ENCODE data around the gene FANCC. TPM values are rescaled to one million over a fixed set of nuclear protein-coding genes. Genes with fewer than 3 reads are reported as not detected.

The FANCC gene
- total and polyA plus RNA-seq, 4 donors = 8.3 to 32.4 (median 11.5) TPM

DNA sequence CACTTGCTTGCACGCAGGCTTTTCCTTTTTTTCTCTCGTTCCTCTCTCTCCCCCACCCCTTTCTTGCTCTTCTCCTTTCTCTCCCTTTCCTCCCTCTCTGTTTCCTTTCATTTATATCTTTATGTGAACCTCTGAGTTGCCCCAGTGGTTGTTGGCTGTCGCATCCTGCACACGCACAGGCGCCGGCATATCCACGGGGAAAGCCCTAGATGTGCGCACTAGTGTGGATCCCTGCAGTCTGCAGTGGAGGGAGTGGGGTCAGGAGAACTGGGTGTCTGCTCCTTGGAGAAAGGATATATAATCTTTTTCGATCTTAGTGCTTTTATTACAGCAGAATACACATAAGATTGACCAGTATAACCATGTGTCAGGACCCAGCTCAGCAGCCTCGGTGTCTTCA lies 223.5 kb downstream of the FANCC start (continued):
- TF ChIP-seq JUND (IDR thresholded peaks at IDR 0.05) (no peak), EGR1 (IDR thresholded peaks at IDR 0.05; ENCODE audit: low read depth in 2 of 2) (no peak), RXRA (IDR thresholded peaks at IDR 0.05) (no peak)

DNA sequence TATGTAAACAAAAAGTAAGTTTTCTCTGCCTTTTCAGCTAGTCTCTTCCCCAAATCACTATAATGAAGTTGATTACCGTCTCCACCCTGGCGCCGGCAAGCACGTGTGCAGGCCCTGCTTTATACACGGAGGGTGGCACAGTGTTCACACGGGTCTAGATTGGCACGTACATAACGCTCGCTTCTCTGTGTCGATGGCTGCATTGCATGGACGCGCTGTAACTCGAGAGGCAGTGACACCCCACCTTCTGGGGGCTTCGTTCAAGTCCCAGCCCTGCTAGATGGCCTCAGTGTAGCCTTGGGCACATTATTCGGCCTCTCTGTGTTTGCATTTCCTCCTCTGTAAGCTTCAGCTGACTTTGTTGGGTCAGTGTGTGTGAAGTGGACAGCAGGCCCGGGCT lies 223.9 kb downstream of the FANCC start:
- Histone ChIP-seq H3K4me3 (ENCODE audit: low read depth in 1 of 3, low read length in 3 of 3) (no peak overlapping the region), H3K9ac (ENCODE audit: low read depth in 1 of 2, low read length in 2 of 2) (no peak overlapping the region), H3K4me1 (ENCODE audit: control insufficient read depth in 4 of 4, insufficient read depth in 4 of 4, low read length in 3 of 4) (peaks cover 0 to 8% (median 3%) of the 10 kb centered on the region in 4 donors), H3K27me3 (ENCODE audit: control insufficient read depth in 4 of 4, insufficient read depth in 4 of 4, low read length in 3 of 4) (no peaks in the 10 kb centered on the region), H3K27ac (ENCODE audit: low read depth in 1 of 2, low read length in 2 of 2) (no peak overlapping the region), H3K9me3 (ENCODE audit: control insufficient read depth in 4 of 4, low read length in 3 of 4) (no peaks in the 10 kb centered on the region), H3K36me3 (ENCODE audit: control insufficient read depth in 4 of 4, insufficient read depth in 3 of 4, low read depth in 1 of 4, low read length in 3 of 4) (no peaks in the 10 kb centered on the region)
- no peak for DNase-seq (ENCODE audit: low spot score)
- TF ChIP-seq HNF4G (IDR thresholded peaks at IDR 0.05) (no peak), RXRA (IDR thresholded peaks at IDR 0.05) (no peak), FOXA2 (IDR thresholded peaks at IDR 0.05) (no peak), NR2F2 (IDR thresholded peaks at IDR 0.05) (no peak)
- TF ChIP-seq, protein P1, sequence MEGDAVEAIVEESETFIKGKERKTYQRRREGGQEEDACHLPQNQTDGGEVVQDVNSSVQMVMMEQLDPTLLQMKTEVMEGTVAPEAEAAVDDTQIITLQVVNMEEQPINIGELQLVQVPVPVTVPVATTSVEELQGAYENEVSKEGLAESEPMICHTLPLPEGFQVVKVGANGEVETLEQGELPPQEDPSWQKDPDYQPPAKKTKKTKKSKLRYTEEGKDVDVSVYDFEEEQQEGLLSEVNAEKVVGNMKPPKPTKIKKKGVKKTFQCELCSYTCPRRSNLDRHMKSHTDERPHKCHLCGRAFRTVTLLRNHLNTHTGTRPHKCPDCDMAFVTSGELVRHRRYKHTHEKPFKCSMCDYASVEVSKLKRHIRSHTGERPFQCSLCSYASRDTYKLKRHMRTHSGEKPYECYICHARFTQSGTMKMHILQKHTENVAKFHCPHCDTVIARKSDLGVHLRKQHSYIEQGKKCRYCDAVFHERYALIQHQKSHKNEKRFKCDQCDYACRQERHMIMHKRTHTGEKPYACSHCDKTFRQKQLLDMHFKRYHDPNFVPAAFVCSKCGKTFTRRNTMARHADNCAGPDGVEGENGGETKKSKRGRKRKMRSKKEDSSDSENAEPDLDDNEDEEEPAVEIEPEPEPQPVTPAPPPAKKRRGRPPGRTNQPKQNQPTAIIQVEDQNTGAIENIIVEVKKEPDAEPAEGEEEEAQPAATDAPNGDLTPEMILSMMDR (IDR thresholded peaks at IDR 0.05; ENCODE audit: low read depth, low read length, missing input control) = no peak
- TF ChIP-seq, protein P2, sequence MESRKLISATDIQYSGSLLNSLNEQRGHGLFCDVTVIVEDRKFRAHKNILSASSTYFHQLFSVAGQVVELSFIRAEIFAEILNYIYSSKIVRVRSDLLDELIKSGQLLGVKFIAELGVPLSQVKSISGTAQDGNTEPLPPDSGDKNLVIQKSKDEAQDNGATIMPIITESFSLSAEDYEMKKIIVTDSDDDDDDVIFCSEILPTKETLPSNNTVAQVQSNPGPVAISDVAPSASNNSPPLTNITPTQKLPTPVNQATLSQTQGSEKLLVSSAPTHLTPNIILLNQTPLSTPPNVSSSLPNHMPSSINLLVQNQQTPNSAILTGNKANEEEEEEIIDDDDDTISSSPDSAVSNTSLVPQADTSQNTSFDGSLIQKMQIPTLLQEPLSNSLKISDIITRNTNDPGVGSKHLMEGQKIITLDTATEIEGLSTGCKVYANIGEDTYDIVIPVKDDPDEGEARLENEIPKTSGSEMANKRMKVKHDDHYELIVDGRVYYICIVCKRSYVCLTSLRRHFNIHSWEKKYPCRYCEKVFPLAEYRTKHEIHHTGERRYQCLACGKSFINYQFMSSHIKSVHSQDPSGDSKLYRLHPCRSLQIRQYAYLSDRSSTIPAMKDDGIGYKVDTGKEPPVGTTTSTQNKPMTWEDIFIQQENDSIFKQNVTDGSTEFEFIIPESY (IDR thresholded peaks at IDR 0.05) = no peak
- 87% methylated on average over 16 of the region's 16 CpGs for WGBS

DNA sequence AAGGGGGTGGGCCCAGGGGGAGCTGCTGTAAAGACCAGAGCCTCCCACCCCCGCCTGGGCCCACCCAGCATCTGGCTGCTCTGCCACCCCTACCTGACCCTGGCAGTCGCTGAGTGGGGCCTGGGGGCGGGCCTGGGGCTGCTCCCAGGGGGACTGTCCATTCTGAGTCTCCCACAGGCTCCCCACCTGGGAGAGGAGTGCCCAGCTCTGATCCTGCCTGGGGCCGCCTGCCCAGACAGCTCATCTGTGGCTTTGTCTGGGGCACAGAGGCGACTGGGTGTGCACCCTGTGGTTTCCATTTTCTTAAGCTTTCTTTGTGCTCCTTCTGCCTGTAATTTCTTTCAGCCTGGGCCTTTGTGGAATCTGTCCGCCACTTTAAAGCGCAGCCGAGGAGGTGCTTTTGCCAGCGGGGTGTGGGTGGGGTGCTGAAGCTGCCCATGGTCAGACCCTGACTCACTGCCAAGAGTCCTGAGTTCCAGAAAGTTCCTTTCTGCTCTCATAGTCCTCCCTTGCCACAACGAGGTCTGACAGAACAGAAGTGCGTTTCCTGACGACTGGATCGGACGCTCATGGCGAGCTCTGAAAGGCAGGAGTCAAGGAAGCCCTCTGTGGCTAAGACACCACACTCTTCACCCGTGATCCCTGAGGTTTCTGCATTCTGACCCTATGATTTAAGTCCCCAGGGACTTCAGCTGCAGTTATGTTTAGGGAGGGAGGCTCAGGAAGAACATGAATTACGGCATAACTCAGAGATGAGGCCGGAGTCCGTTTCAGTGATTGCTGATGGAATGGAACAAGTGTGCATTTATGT lies 225.0 kb downstream of the FANCC start:
- WGBS = 79% methylated on average over 19 of the region's 19 CpGs
- no peak overlapping the region for H3K9ac ChIP-seq (ENCODE audit: low read depth in 1 of 2, low read length in 2 of 2)
- peaks cover 0 to 1% (median 0%) of the 10 kb centered on the region in 4 donors for H3K36me3 ChIP-seq (ENCODE audit: control insufficient read depth in 4 of 4, insufficient read depth in 3 of 4, low read depth in 1 of 4, low read length in 3 of 4)
- H3K27ac ChIP-seq (ENCODE audit: low read depth in 1 of 2, low read length in 2 of 2) = no peak overlapping the region
- H3K4me1 ChIP-seq (ENCODE audit: control insufficient read depth in 4 of 4, insufficient read depth in 4 of 4, low read length in 3 of 4) = peaks cover 0 to 10% (median 3%) of the 10 kb centered on the region in 4 donors
- H3K9me3 ChIP-seq (ENCODE audit: control insufficient read depth in 4 of 4, low read length in 3 of 4) = no peaks in the 10 kb centered on the region
- TF ChIP-seq FOXA2 (IDR thresholded peaks at IDR 0.05) (no peak), FOXA1 (IDR thresholded peaks at IDR 0.05) (no peak), GABPA (IDR thresholded peaks at IDR 0.05 in 1 of 2, conservative IDR thresholded peaks at IDR 0.05 in 1 of 2) (no peak), SP1 (IDR thresholded peaks at IDR 0.05) (no peak), YY1 (IDR thresholded peaks at IDR 0.05) (no peak), RXRA (IDR thresholded peaks at IDR 0.05) (no peak), EGR1 (IDR thresholded peaks at IDR 0.05; ENCODE audit: low read depth in 2 of 2) (no peak), JUND (IDR thresholded peaks at IDR 0.05) (no peak)
- TF ChIP-seq, protein P1 (IDR thresholded peaks at IDR 0.05; ENCODE audit: low read depth, low read length, missing input control) = no peak
- TF ChIP-seq, protein P3, sequence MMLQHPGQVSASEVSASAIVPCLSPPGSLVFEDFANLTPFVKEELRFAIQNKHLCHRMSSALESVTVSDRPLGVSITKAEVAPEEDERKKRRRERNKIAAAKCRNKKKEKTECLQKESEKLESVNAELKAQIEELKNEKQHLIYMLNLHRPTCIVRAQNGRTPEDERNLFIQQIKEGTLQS (IDR thresholded peaks at IDR 0.05) = no peak
- no peaks in the 10 kb centered on the region for H3K27me3 ChIP-seq (ENCODE audit: control insufficient read depth in 4 of 4, insufficient read depth in 4 of 4, low read length in 3 of 4)
- DNase-seq (ENCODE audit: low spot score) = no peak
- no peak overlapping the region for H3K4me3 ChIP-seq (ENCODE audit: low read depth in 1 of 3, low read length in 3 of 3)

Data from liver (tissue), 9 donors.